Tibial nerve (tissue), 4 donors: ENCODE measurements around the gene DCUN1D5. TPM values are rescaled to one million over a fixed set of nuclear protein-coding genes. Genes with fewer than 3 reads are reported as not detected.

Experiments
- DNase-seq, 2 donors: peaks; one replicate each; pipeline ENCODE4 v3.0.0-alpha.2; 2019; ENCODE audit warnings: low spot score in 2 of 2
- H3K27ac ChIP-seq, 4 donors: fragments of 200-600 bp; sonication (generic) in 3 of 4; one replicate each; pipeline ENCODE4 v1.5.1; 2017 to 2019; ENCODE audit warnings: mild to moderate bottlenecking in 1 of 4
- H3K27me3 ChIP-seq, 2 donors: fragments of 200-600 bp; sonication (generic) in 1 of 2; one replicate each; pipeline versions ENCODE4 v1.5.1 to v1.6.0; 2017 to 2019
- H3K36me3 ChIP-seq, 3 donors: fragments of 200-600 bp; sonication (generic); one replicate each; pipeline ENCODE4 v1.5.1; 2018 to 2019
- H3K4me1 ChIP-seq, 4 donors: fragments of 200-600 bp; sonication (generic) in 3 of 4; one replicate each; pipeline ENCODE4 v1.5.1; 2017 to 2019
- H3K4me3 ChIP-seq, 4 donors: fragments of 200-600 bp; sonication (generic) in 3 of 4; one replicate each; pipeline ENCODE4 v1.5.1; 2017 to 2019; ENCODE audit warnings: mild to moderate bottlenecking in 1 of 4, moderate library complexity in 1 of 4
- H3K9me3 ChIP-seq, 4 donors: fragments of 200-600 bp; sonication (generic) in 3 of 4; one replicate each; pipeline ENCODE4 v1.5.1; 2017 to 2019
- EP300 ChIP-seq, 2 donors: sonication (generic); formaldehyde crosslinking; IDR thresholded peaks; one replicate each; pipeline ENCODE4 v1.6.1; 2017; ENCODE audit warnings: antibody characterized with exemption in 2 of 2, mild to moderate bottlenecking in 1 of 2
- POLR2A ChIP-seq, 2 donors: fragments of 450-650 bp; IDR thresholded peaks; one replicate each; pipeline ENCODE4 v1.6.1; 2017; ENCODE audit warnings: antibody characterized with exemption in 2 of 2, mild to moderate bottlenecking in 2 of 2, moderate library complexity in 2 of 2
- WGBS, 2 donors: methylation state at CpG; one replicate each; pipeline ENCODE4 v1.1.5; 2018; 5-methylcytosine and 5-hydroxymethylcytosine counted together
- total RNA-seq, 4 donors: library from RNA; depleted of rRNA; stranded (reverse); fragments of >200 nt; gene quantifications; one replicate each; pipeline ENCODE4 v1.1.0, GENCODE V29; 2016
- TF ChIP-seq, protein P1 (sequence below), 5 experiments: fragments of 200-600 bp in 3 of 5; fragments of 450-650 bp in 2 of 5; sonication (generic) in 3 of 5; IDR thresholded peaks; one replicate each; pipeline ENCODE4 v1.5.1; 2016 to 2019; ENCODE audit warnings: antibody characterized with exemption in 5 of 5, mild to moderate bottlenecking in 3 of 5, moderate library complexity in 2 of 5

Gene DCUN1D5
- total RNA-seq, 4 donors from 2014 or later, result 68.2 to 102 (median 82.9) TPM

- no peak for DNase-seq
- Histone ChIP-seq H3K4me1 (peaks cover 0 to 40% (median 6%) of the 10 kb centered on the region in 4 donors), H3K27me3 (no peaks in the 10 kb centered on the region), H3K9me3 (no peaks in the 10 kb centered on the region), H3K36me3 (peaks cover 0 to 14% (median 0%) of the 10 kb centered on the region in 3 donors), H3K27ac (peak overlapping the region in 1 of 4 donors; percentile 85), H3K4me3 (peak overlapping the region; percentile 50 to 80 (median 64))
- TF ChIP-seq, protein P1, sequence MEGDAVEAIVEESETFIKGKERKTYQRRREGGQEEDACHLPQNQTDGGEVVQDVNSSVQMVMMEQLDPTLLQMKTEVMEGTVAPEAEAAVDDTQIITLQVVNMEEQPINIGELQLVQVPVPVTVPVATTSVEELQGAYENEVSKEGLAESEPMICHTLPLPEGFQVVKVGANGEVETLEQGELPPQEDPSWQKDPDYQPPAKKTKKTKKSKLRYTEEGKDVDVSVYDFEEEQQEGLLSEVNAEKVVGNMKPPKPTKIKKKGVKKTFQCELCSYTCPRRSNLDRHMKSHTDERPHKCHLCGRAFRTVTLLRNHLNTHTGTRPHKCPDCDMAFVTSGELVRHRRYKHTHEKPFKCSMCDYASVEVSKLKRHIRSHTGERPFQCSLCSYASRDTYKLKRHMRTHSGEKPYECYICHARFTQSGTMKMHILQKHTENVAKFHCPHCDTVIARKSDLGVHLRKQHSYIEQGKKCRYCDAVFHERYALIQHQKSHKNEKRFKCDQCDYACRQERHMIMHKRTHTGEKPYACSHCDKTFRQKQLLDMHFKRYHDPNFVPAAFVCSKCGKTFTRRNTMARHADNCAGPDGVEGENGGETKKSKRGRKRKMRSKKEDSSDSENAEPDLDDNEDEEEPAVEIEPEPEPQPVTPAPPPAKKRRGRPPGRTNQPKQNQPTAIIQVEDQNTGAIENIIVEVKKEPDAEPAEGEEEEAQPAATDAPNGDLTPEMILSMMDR (IDR thresholded peaks at IDR 0.05), result no peak
- no peak for TF ChIP-seq POLR2A (IDR thresholded peaks at IDR 0.05)
These were observed 18.4 kb upstream of the DCUN1D5 start for GRCh38 chr11:103110391-103110790.

- no peak for DNase-seq
- H3K27me3 ChIP-seq, result no peaks in the 10 kb centered on the region
- H3K27ac ChIP-seq, result peak overlapping the region; percentile 65 to 89 (median 76)
- H3K36me3 ChIP-seq, result peaks cover 0 to 10% (median 0%) of the 10 kb centered on the region in 3 donors
- peak overlapping the region; percentile 50 to 80 (median 64) for H3K4me3 ChIP-seq
- H3K4me1 ChIP-seq, result peaks cover 0 to 40% (median 6%) of the 10 kb centered on the region in 4 donors
- no peaks in the 10 kb centered on the region for H3K9me3 ChIP-seq
- WGBS, 2 donors, result 11 to 23% methylated on average over 26 of the region's 26 CpGs
- TF ChIP-seq EP300 (IDR thresholded peaks at IDR 0.05) (no peak), POLR2A (IDR thresholded peaks at IDR 0.05) (no peak)
- TF ChIP-seq, protein P1 (IDR thresholded peaks at IDR 0.05), result no peak
These were observed 17.9 kb upstream of the DCUN1D5 start for GRCh38 chr11:103109818-103110388.

- 1% methylated on average over 53 of the region's 53 CpGs for WGBS, 2 donors
- peak within 1 kb of the TSS; percentile 65 to 89 (median 76) for H3K27ac ChIP-seq
- H3K4me3 ChIP-seq, result peak within 1 kb of the TSS; percentile 50 to 80 (median 64)
- H3K4me1 ChIP-seq, result peaks cover 0 to 40% (median 6%) of the 10 kb centered on the region in 4 donors
- peak; percentile 64 to 72 for DNase-seq
- peaks cover 0 to 7% of the 10 kb centered on the region in 2 donors for H3K27me3 ChIP-seq
- peaks cover 0 to 3% (median 0%) of the 10 kb centered on the region in 3 donors for H3K36me3 ChIP-seq
- TF ChIP-seq POLR2A (IDR thresholded peaks at IDR 0.05) (no peak), EP300 (IDR thresholded peaks at IDR 0.05) (peak; percentile 53 to 72)
- TF ChIP-seq, protein P1 (IDR thresholded peaks at IDR 0.05), result peak; percentile 41 to 57 (median 53)
- H3K9me3 ChIP-seq, result no peaks in the 10 kb centered on the region
These were observed 17.2 kb upstream of the DCUN1D5 start, which contains the start of gene DYNC2H1 for GRCh38 chr11:103108933-103109817. DYNC2H1 (plus strand) TSS chr11:103109426; CDS start chr11:103109575, 149 bp downstream.

GRCh38 chr11:103097279-103097678 is 5.3 kb upstream of the DCUN1D5 start:
- Histone ChIP-seq H3K4me1 (peaks cover 0 to 5% (median 2%) of the 10 kb centered on the region in 4 donors), H3K4me3 (no peak overlapping the region), H3K9me3 (no peaks in the 10 kb centered on the region), H3K27me3 (peaks cover 0 to 45% of the 10 kb centered on the region in 2 donors), H3K36me3 (no peaks in the 10 kb centered on the region), H3K27ac (no peak overlapping the region)
- DNase-seq, result no peak
- TF ChIP-seq, protein P1 (IDR thresholded peaks at IDR 0.05), result no peak
- TF ChIP-seq EP300 (IDR thresholded peaks at IDR 0.05) (no peak), POLR2A (IDR thresholded peaks at IDR 0.05) (no peak)
